Loucy (cell line): ENCODE results near the gene TBC1D22A.

Experiments used
- EZH2phosphoT487 ChIP-seq: fragments of 200-600 bp; IDR thresholded peaks from 2 replicates; pipeline ENCODE4 v1.6.1; 2018; ENCODE audit warnings: antibody characterized with exemption, mild to moderate bottlenecking, moderate library complexity, borderline replicate concordance
- TF ChIP-seq, protein P1 (sequence below): fragments of 200-600 bp; sonication (generic); conservative IDR thresholded peaks from 2 replicates; pipeline ENCODE4 v1.5.1; 2014; ENCODE audit warnings: mild to moderate bottlenecking, antibody characterized with exemption, low read length

DNA sequence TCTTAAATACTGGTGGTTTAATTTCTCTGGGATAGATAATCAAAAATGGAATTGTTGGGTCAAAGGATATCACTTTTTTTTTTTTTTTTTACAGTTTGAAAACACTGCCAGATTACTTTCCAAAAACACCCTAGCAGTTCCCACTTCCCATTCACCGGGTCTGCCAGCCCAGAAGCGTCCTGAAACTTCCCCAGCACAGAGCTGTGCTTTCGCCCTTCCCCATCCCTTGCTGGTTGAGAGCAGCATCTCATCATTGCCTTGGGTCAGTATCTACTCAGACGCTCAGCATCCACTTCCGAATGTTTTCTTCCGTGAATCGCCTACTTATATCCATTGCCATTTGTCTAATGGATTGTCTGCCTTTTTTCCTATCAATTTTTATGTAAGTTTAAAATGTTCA is 29.9 kb upstream of the TBC1D22A start:
- TF ChIP-seq, protein P1, sequence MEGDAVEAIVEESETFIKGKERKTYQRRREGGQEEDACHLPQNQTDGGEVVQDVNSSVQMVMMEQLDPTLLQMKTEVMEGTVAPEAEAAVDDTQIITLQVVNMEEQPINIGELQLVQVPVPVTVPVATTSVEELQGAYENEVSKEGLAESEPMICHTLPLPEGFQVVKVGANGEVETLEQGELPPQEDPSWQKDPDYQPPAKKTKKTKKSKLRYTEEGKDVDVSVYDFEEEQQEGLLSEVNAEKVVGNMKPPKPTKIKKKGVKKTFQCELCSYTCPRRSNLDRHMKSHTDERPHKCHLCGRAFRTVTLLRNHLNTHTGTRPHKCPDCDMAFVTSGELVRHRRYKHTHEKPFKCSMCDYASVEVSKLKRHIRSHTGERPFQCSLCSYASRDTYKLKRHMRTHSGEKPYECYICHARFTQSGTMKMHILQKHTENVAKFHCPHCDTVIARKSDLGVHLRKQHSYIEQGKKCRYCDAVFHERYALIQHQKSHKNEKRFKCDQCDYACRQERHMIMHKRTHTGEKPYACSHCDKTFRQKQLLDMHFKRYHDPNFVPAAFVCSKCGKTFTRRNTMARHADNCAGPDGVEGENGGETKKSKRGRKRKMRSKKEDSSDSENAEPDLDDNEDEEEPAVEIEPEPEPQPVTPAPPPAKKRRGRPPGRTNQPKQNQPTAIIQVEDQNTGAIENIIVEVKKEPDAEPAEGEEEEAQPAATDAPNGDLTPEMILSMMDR, result no peak
- TF ChIP-seq EZH2phosphoT487, result no peak
